Measurements from ENCODE around the gene ADAMTS13.

ADAMTS13 gene

DNA sequence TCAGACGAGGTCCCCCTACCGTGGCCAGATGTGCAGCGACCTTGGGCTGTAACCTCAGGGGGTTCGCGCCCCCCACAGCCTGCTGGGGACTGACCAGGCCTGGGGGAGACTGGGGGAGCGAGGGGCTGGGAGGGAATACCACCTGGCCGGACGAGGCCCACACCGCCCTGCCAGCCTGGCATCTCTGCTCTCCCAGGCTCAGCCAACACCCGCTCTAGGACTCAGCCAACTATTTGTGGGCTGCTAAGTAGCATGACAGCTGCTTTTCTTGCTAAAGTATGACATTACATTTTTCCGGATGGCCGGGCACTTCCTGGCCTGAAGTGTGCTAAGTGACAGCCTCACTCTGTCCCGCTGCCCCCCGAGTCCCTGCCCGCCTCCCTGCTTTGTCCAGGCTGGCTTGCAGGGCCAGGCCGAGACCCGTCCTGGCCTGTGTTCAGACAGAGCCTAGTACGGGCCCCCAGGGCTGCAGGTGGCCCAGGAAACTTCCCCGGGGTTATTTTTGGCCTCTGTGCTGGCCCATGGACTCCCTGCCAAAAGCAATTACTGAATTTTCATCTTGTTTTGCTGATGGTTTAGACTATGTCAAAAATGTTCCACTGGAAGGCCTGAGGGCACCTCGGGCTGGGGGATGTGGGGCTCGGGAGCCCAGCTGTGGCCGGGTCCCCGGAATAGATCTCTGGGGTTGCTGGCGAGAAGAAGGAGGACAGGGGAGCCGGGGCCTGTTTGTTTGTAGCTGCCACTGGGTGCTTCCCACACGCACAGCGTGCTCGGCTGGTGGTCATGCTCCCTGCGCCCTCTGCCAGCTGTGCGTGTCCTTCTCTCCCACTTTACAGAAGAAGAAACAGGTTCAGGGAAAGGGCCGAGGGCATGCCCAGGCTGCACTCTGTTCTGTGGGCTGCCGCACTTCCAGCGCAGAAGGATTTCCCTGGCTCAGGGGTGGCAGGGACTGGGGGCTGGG, 70.2 kb downstream of the ADAMTS13 start:
- no peaks in the 10 kb centered on the region for H3K36me3 ChIP-seq (replicated peaks)
- in situ Hi-C loops (cut with HindIII; ENCODE audit: low pct_ligation_motif_present, low sequenced_read_pairs) = no loop called here
- no peak overlapping the region for H3K27ac ChIP-seq
- H3K27me3 ChIP-seq (replicated peaks) = peaks cover 2% of the 10 kb centered on the region
- no peak for DNase-seq
- no peak overlapping the region for H3K4me3 ChIP-seq (ENCODE audit: low read depth, low read length)
- TF ChIP-seq CTCF (IDR thresholded peaks at IDR 0.05; ENCODE audit: low read depth, low read length, missing control alignments) = no peak

DNA sequence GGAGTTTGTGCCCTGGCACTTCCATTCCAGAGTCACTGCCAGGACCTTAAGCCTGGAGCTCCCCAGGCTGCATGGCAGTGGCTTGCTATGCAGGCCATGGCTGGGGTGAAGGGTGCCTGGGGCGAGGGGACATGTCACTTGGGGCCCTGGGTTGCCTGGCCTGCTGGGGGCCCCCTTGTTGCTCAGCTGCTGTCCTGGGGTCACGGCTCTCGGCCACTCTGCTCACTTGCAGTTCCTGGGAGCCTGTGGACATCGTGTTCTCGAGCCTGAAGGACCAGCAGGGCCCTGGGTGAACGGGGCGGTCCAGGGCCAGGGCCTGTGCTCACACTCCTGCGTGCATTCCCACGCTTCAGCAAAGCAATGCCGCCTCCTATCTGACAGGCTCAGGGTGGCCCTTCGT, 71.3 kb downstream of the ADAMTS13 start:
- Histone ChIP-seq H3K27me3 (replicated peaks) (peaks cover 2% of the 10 kb centered on the region), H3K4me3 (ENCODE audit: low read depth, low read length) (no peak overlapping the region), H3K27ac (no peak overlapping the region), H3K36me3 (replicated peaks) (no peaks in the 10 kb centered on the region)
- in situ Hi-C loops (cut with HindIII; ENCODE audit: low pct_ligation_motif_present, low sequenced_read_pairs) = no loop called here
- no peak for TF ChIP-seq CTCF (IDR thresholded peaks at IDR 0.05; ENCODE audit: low read depth, low read length, missing control alignments)
- no peak for DNase-seq

GRCh38 chr9:133493845-133494540, 71.8 kb downstream of the ADAMTS13 start:
- no peak for DNase-seq
- no peak for TF ChIP-seq CTCF (IDR thresholded peaks at IDR 0.05; ENCODE audit: low read depth, low read length, missing control alignments)
- Histone ChIP-seq H3K27me3 (replicated peaks) (peaks cover 2% of the 10 kb centered on the region), H3K36me3 (replicated peaks) (no peaks in the 10 kb centered on the region), H3K27ac (no peak overlapping the region), H3K4me3 (ENCODE audit: low read depth, low read length) (no peak overlapping the region)
- in situ Hi-C loops (cut with HindIII; ENCODE audit: low pct_ligation_motif_present, low sequenced_read_pairs) = no loop called here

- in situ Hi-C loops (cut with HindIII; ENCODE audit: low pct_ligation_motif_present, low sequenced_read_pairs) = no loop called here
These were observed 72.6 kb downstream of the ADAMTS13 start for GRCh38 chr9:133494636-133495326.

More at GRCh38 chr9:133494636-133495326, 72.6 kb downstream of the ADAMTS13 start:
- no peak overlapping the region for H3K4me3 ChIP-seq (ENCODE audit: low read depth, low read length)
- no peaks in the 10 kb centered on the region for H3K36me3 ChIP-seq (replicated peaks)
- H3K27me3 ChIP-seq (replicated peaks) = peaks cover 2% of the 10 kb centered on the region
- DNase-seq = no peak
- H3K27ac ChIP-seq = no peak overlapping the region
- no peak for TF ChIP-seq CTCF (IDR thresholded peaks at IDR 0.05; ENCODE audit: low read depth, low read length, missing control alignments)

Data from brain microvascular endothelial cell (primary cell).